Activated naive CD4-positive, alpha-beta T cell treated with anti-CD3 and anti-CD28 coated beads, Interleukin-2, amount 50 U/mL, for 16 hours (primary cell): ENCODE data around the gene TRAF1.

Experiments used
- DNase-seq: peaks from one replicate; pipeline ENCODE4 v3.0.0-alpha.2; 2020

TRAF1 gene

DNA sequence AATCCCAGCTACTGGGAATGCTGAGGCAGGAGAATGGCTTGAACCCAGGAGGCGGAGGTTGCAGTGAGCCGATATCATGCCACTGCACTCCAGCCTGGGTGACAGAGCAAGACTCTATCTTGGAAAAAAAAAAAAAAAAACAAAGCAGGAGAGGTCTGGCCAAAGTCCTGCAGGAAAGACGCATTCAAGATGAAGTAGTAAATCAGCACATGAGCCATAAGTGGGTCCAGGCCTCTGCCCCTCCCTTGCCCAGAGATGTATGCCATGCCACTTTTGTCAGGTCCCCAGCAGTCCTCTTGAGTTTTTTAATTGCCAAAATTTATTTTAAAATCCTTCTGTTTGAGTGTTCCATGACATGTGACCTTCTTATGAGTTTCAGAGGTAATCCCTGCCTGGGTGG lies 41.1 kb downstream of the TRAF1 start:
- DNase-seq: no peak

DNA sequence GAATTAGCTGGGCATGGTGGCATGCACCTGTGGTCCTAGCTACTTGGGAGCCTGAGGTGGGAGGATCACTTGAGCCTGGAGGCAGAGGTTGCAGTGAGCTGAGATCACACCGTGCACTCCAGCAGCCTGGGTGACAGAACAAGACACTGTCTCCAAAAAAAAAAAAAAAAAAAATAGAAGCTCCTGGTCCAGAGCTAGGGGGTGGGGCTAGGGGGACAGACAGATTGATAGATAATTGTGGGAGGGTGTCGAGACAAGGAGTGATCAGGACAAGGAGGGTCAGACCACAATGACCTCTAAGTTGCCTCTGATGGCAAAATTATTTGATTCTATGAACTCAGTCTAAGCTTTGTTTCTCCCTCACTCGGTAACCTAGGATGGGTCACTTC lies 43.0 kb downstream of the TRAF1 start:
- no peak for DNase-seq

DNA sequence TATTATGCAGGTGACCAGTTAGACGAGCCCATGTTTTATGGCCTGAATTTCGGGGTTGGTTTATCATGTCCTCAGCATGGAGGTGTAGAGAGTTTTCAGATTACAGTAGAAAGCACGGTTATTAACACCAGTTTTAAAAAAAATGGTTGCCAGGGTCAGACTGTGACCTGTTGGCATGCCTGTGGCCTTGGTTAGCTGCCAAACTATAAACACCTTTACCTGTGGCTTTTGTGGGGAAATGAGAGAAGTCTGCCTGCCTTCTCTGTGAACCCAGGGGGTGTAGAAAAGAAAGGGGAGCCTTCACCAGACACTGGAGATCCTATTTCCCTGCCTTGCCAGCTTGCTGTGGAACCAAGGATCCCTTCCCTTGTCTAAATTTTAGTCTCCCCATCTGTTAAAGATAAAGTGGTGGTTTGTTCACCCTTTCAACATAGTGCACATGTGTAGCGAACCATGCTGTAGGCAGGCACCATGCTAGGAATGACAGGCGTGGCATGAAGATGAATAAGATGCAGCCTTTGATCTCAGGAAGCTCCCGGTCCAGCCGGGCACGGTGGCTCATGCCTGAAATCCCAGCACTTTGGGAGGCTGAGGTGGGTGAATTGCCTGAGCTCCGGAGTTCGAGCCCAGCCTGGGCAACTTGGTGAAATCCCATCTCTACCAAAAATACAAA lies 43.5 kb downstream of the TRAF1 start:
- DNase-seq: no peak

DNA sequence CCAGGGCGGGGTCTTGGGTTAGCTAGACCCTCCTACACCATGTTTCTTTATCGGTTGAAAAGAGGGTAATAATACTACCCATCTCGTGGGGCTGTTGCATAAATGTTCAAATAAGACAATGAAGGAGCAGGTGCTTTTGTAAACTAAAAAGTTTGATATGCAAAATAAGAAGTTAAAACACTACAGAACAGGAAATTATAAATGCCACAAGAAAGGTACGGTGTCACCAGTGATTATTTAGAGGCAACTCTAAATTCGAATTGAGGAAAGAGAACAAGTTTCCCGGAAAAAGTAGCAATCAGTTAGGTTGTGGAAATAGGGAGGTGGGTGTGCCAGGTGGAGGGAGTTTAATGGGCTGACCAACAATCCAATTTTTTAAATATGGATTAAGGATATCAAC lies 47.1 kb downstream of the TRAF1 start:
- DNase-seq: no peak

DNA sequence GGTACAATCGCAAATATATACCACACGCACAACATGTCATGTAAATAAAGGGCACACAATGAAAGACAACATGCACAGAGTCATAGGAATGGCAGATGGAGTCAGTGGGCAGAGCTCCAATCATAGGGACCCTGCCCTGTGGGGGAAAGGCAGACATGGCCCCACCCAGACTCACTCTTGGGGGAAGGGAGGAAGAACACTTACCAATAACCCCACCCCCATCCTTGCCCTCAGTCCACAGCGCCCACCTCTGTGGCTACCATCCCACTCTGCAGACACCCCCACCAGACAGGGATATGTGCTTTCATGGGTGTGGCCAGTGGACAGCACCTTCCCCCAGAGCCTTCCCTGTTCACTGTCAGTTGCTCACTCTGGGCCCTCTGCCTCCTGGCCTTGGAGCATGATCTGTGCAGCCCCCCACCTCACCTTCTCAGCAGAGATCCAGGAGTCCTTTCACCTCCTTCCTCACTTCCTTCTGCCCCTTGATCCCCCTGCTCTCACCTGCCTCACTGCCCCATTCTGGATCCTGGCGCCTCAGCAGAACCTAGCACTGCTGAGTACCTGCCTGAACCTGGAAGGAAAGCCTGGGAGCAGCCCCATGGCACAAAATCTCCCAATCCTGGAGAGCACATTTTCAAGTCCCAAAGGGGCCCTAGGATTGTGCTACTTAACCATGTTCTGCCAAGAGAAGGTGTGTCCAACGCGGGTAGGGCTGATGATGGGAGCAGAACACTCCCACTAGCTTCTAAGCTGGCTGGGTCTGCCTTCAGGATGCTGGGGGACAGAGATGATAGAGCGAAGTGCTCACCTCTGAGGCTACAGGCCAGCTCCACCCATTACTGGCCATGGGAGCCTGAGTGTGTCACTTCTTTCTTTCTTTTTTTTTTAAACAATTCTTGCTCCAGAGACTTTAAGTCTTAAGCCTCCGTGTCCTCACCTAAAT lies 48.1 kb downstream of the TRAF1 start:
- DNase-seq: no peak

DNA sequence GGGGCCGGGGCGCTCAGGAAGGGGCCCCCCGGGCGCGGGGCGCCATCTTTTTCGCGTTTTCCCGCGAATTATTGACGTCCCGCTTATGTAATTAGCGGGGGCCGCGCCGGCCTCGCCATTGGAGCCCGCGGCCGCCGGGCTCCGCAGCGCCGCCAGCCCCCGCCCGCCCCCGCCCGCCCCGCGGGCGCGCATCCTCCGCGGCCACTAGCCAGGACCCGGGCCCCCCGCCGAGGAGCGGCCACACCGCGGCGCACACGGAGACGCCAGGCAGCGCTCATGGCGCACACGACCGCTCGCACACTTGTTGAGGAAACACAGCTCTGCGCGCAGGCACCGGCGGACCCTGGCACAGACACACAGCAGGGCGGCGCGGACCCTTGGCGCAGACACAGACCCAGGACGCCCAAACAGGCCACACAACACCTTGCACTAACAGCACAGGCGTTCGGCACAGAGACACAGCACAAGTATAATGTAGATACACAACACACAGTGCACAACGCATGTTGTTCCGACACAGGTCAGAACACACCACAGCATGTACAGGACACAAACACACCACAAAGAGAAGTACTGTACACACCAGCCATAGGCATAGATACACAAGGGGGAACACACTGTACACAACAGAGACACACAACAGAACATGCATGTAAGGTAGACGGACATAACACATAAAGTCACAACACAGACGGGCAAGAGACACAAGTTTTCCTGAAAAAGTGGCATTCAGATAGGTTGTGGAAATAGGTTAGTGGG lies 49.1 kb downstream of the TRAF1 start:
- peak; percentile 68 for DNase-seq

DNA sequence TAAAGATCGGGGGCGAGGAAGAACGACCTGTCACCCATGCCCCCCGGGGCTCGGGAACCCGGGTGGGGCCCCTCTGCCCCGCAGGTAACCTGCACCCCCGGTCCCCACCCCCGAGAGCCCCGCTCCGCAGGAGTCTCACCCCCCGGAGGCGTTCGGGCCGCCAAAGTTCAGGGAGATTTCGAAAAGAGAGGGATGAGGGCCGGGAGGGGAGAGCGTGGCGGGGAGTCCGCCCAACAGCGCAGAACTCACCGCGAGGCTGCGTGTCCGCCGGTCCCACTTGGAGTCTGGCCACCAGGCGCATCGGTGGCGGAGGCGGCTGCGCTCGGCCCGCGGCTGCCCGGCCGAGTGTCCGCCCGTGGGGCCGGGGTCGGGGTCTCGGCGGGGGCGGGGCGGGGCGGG lies 49.8 kb downstream of the TRAF1 start, which contains the start of gene PHF19:
Gene PHF19, minus strand, starts transcription at position 347 of the 399 bp plus-strand sequence. CDS start 2,447 bp downstream, outside the sequence.
- peak; percentile 41 for DNase-seq

DNA sequence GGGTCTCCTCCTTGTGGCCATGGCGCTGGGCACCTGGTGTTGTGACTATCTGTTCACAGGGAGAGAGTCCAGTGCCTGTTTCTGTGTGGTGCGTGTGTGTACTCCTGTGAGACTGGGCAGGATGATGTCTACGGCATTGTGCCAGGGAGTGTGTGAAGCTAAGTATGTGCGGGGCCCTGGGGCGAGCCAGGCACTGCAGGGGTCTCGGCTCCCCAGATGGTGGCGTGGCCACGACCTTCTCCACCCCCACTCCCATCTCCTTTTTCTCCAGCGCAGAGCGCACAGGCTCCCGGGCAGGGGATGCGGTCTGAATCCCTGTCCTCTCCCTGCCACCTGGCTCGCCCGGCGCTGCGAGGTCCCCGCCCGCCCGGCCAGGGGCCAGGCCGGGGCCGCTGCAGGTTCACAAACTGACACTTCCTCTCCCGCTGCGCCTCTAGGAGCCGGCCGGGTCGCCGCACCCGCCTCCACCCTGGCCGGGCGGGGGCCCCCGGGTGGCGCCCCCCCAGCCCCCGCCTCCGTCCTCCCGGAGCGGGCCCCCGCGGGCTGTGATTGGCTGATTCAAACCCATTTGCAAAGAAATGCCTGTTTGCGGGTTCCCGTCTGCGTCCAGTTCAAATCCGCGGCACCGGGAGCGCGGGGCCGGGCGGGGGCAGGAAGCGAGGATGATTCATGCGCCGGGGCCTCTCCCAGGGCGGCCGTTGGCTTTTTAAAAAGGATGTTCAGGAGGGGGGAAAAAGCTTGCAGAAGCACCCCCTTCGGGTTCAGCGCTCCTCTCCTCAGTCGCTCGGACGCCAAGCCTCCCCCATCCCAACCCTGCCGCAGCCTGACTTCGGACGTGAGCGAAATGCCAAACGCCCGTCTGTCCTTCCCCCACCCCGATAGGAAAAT lies 50.4 kb downstream of the TRAF1 start:
- peak; percentile 74 for DNase-seq

DNA sequence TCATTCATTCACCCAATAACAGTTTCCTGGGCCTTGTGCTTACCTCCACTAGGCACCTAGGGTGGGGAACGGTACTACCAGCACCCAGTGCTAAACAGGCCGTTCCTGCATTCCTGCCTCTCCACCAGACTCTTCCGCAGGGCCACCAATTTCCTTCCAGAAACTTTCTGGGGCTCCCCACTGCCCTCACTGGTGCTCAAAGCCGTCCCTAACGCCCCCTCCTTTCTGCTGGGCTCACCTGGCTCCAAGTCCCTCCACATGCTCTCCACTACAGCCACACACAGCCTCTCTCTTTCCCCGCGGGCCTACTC lies 51.0 kb downstream of the TRAF1 start:
- no peak for DNase-seq

DNA sequence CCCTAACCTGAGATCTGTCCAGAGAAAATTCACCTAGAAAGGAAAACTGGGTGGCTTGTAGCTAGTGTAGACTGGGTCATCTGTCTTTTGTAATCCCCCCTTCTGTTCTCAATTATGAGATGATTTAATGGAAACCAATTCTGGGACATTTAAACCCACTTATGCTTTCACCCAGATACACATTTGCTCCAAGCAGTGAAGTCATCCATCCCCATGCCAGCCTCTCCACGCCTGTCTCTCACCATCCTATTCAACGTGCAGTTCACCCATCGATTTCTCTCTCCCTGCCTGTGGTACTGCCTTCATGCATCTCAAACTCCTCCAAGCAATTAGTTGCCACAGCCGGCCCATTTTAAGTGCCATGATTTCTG lies 51.4 kb downstream of the TRAF1 start:
- no peak for DNase-seq

DNA sequence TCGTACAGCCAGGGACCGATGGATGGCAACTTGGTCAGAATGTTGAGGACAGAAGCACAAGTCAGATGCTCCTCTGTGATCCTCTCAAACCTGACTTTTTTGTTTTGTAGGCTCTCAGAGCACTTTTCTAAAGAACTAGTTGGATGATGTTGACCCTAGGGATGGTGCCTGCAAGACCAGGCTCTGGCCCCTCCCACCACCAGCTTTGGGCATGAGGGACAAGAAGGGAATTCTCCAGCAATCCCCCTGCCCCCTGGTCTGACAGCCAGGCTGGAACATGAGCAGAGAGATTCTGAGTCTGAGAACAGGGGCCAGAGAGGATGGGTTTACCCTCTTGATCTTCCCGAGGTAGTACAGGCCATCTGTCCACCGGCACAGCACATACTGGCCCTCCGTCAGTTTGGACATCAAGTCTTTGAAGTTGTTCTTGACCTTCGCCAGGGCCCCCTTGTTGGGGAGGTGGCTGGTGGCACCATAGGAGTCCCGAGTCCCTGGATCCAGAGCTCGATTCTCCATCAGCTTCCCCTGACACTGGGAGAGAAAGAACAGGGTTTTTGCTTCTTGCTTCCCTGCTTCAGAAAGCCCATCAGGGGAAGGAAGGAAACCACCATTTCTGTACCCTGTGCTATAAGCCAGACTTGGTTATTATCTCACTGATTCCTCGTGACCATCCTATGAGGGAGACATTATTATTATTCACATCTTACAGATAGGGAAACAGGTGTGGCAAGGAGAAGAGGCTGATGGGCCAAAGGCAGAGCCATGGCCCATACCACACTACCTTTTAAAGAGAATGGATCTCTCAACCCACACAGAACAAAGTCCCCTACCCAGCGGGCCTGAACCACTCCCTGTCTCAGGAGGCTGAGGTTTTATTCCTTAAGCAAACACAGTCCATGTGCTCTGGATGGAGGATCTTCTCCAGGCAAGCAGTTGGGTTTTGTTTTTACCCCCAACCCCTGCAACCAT lies 52.1 kb downstream of the TRAF1 start:
- no peak for DNase-seq

DNA sequence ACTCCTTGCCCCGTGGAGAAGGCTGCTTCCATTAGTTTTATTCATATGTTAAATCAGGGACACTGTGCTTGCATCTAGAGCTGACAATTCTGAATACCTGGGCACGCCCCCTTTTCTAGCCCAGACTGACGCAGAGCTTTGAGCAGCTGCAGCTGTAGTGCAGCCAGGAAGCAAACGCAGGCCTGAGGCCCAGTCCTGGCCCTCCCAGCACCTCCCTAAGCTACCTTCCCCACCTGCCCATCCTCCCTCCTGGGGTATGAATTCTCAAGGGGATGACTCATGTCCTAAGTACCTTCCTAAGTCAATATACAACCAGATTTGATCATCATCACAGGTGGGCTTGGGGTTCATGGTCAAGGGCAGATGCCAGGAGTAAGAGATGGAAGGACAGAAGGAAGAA lies 53.1 kb downstream of the TRAF1 start:
- DNase-seq: no peak

DNA sequence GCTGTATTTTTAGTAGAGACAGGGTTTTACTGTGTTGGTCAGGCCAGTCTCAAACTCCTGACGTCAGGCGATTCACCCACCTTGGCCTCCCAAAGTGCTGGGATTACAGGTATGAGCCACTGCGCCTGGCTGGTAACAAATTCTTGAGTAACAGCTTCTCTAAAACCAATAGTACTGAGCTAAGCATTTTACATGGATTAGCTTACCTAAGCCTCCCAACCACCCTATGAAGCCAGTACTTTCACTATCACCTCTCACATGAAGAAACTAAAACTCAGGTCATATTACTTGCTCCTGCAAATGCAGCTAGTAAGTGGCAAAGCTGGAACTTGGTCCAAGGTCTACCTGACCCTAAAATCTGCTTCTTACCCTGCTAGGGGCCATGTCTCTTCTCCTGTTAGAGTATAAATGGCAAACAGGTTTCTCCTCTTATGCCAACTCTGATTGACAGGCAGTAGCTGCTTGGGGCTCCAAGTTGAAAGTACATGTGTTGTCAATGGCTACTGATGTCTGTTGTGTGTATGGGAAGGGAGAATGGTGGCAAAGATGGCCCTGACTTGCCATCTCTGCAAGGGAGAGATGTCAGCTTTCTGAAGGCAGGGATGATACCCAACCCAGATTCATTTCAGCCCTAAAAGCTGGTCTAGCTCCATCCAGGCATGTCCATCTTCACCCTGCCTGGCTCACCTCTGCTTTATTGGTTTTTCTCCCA lies 53.6 kb downstream of the TRAF1 start:
- DNase-seq: no peak

DNA sequence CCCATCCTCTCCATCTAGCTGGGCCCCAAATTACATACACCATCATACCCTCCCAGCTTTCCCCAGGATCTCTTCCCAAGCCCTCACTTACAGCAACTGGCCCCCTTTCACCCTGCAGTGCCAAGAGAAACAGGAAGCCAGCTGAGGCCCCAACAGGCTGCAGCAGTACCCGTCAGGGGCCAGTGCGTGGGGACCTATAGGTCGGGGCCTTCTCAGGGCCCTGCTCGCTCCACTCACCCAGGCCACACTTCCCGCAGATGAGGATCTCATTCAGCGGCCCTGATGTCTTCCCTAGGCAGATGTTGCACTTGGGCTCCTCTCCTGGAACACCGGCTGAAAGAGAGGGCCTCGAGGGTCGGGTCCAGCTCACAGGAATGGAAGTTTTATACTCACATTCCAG lies 56.4 kb downstream of the TRAF1 start:
- DNase-seq: no peak

DNA sequence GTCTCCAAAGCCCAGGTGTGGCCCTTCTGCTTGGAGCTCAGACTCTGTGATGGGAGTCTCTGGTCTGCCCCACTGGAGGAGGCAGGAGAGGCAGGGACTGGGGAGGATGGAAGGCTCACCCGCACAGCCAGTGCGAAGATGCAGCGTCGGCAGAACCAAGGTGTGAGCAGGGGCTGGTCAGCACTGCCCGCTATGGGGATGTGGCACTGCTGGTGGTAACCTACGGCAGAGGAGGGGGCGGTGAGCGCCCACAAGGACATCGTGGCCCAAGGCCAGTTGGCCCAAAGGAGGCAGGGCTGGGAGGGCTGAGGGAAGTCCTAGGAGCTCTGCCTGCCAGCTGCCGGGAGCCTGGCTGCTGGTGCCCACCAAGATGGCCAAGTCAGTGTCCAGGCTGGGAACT lies 56.9 kb downstream of the TRAF1 start:
- DNase-seq: no peak

DNA sequence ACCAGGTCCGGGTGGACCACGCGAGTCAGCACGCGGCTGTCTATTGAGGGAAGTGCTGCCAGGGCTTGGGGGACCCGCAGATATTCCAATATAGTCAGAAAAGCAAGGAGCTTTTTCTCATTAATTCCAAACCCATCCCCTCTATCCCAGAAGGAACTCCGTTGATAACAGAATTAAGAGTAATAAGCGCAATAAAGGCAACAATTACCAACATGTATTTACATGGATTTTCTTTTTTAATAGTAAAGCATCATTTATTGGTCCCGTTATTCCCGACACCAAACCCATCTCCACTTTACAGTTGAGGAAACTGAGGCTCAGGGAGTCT lies 57.3 kb downstream of the TRAF1 start:
- no peak for DNase-seq

DNA sequence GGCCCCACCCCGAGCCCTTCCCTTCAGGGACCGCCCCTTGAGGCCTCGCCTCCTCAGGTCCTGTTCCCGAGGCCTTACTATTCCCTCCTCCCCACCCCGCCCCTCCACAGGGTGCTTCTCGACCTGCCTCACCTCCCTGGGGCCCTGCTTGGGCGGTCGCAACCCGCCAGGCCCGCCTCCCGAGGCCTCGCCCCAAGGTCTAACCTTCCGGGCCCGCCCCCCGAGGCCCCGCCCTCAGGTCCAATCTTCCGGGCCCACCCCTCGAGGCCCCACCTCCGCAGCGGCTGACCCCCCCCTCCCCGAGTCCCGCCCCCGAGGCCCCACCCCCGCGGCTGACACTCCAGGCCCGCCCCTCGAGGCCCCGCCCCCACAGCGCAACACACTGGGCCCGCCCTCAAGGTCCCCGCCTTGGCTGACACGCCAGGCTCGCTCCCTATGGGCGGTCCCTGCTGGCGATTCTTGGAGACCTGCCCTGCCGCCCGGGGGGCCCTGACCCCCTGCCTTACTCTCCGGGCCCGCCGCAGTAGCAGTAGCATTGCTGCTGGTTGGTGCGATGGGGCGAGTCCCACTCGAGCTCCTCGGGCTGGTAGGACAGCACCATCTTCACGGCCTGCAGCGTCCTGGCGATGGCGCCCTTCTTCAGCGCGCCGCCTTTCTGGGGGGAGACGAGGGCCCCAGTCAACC lies 57.8 kb downstream of the TRAF1 start:
- peak; percentile 98 for DNase-seq

DNA sequence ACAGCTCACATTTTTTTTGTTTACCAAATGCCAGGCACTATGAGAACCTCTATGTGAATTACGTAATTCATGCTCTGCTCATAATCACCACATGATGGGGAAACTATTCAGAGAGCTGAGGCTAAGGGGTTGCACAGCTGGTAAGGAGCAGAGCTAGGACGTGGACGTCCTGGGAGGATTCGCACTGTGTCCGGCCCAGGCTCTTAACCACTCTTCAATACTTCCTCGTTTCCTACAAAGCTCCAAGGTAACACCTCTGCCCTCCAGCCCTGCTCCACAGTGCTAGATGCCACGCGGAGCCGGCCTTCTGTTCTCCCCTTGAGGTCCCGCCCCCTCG lies 58.3 kb downstream of the TRAF1 start:
- no peak for DNase-seq

DNA sequence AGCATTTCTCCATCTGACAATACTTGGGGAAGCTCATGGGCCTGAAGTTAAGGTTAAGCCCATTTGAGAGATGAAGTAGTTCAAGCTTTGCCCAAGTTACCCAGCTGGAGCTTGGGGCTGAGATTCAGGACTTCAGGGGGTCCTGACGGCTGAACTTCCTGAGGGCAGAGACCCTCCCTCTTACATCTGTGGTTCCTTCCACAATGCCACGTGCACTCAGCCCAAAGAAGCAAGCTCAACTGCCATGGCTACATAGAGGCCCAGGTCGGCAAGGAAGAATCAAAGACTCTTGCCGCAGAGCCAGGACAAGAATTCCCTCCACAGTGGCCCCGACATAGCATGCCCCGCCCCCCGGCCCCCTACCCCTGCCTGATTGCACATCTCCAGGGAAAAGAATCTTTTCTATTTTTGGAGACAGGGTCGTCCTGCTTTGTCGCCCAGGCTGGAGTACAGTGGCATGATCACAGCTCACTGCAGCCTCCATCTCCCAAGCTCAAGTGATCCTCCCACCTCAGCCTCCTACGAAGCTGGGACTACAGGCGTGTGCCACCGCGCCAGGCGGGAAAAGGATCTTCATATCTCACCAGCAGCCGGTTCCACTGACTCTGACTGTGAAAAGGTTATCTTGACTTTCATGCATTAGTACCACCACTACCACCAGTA lies 58.8 kb downstream of the TRAF1 start:
- DNase-seq: no peak

DNA sequence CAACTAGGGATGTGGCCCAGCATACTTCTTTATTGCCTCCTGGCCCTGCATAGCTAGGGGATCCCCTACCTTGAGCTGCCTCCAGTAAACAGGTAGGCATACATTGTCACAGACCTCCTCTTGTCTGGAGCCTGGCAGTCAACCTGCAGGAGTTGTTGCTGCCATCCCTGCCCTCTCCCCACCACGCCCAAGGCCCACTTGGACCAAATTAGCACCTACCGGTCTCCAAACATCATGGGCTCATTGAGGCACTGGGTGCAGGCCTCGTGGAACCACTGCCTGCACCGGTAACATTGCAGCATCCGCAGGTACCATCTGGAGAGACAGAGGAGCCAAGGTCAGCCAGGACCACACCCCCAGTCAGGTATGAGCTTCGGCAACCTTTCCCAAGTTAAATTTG lies 59.9 kb downstream of the TRAF1 start:
- no peak for DNase-seq
